Measurements from ENCODE around the gene FOXK1.

GRCh38 chr7:4781366-4782069 lies 99.4 kb downstream of the FOXK1 start:
- no peak for TF ChIP-seq POLR2AphosphoS5 (IDR thresholded peaks at IDR 0.05)
- TF ChIP-seq CTCF (IDR thresholded peaks at IDR 0.05): no peak
- no peak for TF ChIP-seq POLR2A (IDR thresholded peaks at IDR 0.05)

All from sigmoid colon (tissue), 4 donors.